Measurements from ENCODE around the gene HHAT. TPM values are rescaled to one million over a fixed set of nuclear protein-coding genes. Genes with fewer than 3 reads are reported as not detected.

HHAT gene
- total and polyA plus RNA-seq, 2 of the 13 experiments (the other 11 are each of a cell fraction or from before 2014, with no cell fraction given), result 2.6 to 4.9 TPM

GRCh38 chr1:210565306-210565705 is 236.6 kb downstream of the HHAT start (continued):
- TF ChIP-seq, protein P1, sequence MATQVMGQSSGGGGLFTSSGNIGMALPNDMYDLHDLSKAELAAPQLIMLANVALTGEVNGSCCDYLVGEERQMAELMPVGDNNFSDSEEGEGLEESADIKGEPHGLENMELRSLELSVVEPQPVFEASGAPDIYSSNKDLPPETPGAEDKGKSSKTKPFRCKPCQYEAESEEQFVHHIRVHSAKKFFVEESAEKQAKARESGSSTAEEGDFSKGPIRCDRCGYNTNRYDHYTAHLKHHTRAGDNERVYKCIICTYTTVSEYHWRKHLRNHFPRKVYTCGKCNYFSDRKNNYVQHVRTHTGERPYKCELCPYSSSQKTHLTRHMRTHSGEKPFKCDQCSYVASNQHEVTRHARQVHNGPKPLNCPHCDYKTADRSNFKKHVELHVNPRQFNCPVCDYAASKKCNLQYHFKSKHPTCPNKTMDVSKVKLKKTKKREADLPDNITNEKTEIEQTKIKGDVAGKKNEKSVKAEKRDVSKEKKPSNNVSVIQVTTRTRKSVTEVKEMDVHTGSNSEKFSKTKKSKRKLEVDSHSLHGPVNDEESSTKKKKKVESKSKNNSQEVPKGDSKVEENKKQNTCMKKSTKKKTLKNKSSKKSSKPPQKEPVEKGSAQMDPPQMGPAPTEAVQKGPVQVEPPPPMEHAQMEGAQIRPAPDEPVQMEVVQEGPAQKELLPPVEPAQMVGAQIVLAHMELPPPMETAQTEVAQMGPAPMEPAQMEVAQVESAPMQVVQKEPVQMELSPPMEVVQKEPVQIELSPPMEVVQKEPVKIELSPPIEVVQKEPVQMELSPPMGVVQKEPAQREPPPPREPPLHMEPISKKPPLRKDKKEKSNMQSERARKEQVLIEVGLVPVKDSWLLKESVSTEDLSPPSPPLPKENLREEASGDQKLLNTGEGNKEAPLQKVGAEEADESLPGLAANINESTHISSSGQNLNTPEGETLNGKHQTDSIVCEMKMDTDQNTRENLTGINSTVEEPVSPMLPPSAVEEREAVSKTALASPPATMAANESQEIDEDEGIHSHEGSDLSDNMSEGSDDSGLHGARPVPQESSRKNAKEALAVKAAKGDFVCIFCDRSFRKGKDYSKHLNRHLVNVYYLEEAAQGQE (IDR thresholded peaks at IDR 0.05; ENCODE audit: borderline replicate concordance in 1 of 2, low read depth in 1 of 2, low read length in 2 of 2), result no peak
- no peak for TF ChIP-seq ZNF616 (CRISPR knock-in tag; IDR thresholded peaks at IDR 0.05; ENCODE audit: low read depth)
- no peak for TF ChIP-seq ZBTB38 (CRISPR knock-in tag; IDR thresholded peaks at IDR 0.05)
- TF ChIP-seq ZNF878 (CRISPR knock-in tag; IDR thresholded peaks at IDR 0.05), result no peak
- TF ChIP-seq ZNF256 (CRISPR knock-in tag; conservative IDR thresholded peaks at IDR 0.05), result no peak

DNA sequence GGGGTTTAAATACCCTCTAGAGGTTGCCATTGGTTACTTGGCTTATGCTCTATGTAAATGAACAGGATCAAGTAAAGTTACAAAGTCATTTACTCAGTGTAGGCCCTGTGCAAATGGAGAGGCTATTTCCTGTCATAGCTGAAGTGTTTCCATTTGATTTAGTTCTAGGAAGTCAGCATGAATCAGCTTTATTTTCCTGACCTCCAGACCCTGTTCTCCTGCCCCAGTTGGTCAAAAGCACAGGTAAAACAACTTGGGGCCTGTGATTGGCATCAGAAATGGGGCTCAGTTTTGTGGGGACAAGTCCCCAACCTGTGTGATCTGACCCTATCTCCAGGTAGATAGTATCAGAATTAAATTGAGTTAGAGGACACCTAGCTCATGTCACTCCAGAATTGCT is 239.9 kb downstream of the HHAT start:
- Histone ChIP-seq H3K4me3 (replicated peaks in 1 of 3; ENCODE audit: insufficient read depth in 1 of 3, low read depth in 2 of 3, low read length in 3 of 3) (no peak overlapping the region), H3K9me3 (ENCODE audit: low read length) (no peaks in the 10 kb centered on the region), H3K4me1 (ENCODE audit: insufficient read depth, low read length) (no peaks in the 10 kb centered on the region), H3K9ac (ENCODE audit: insufficient read depth, low read depth, low read length) (no peak overlapping the region), H3K27me3 (ENCODE audit: control insufficient read depth in 1 of 2, insufficient read depth in 2 of 2, low read length in 2 of 2) (no peaks in the 10 kb centered on the region), H4K20me1 (ENCODE audit: insufficient read depth, low read length) (no peaks in the 10 kb centered on the region), H3K4me2 (ENCODE audit: low read depth, low read length) (no peak overlapping the region), H3K79me2 (ENCODE audit: insufficient read depth, low read length) (no peaks in the 10 kb centered on the region), H3K36me3 (replicated peaks in 1 of 2; ENCODE audit: control insufficient read depth in 1 of 2, insufficient read depth in 2 of 2, low read length in 2 of 2) (no peaks in the 10 kb centered on the region), H3K27ac (ENCODE audit: extremely low read length, insufficient read depth, low read length) (no peak overlapping the region), H2AFZ (ENCODE audit: low read length) (no peak overlapping the region)
- no TSS peak for BruUV-seq (replicated peaks)
- intact Hi-C loops (cut with micrococcal nuclease; ENCODE audit: unreplicated experiment) (no loop called here), in situ Hi-C loops (cut with HindIII; ENCODE audit: extremely low pct_ligation_motif_present, low pct_unique_long_range_greater_than_20kb) (no loop called here)
- FAIRE-seq, result no peak
- ATAC-seq, result no peak
- no peak for DNase-seq (ENCODE audit: low spot score)
- POLR2A ChIA-PET, result no interaction called here
- CTCF ChIA-PET (ENCODE audit: low intra/inter-chr PET ratio, low total read pairs), result no interaction called here
- no peak for TF ChIP-seq GABPB1 (CRISPR knock-in tag; IDR thresholded peaks at IDR 0.05)
- no peak for TF ChIP-seq IKZF5 (CRISPR knock-in tag; IDR thresholded peaks at IDR 0.05)
- TF ChIP-seq YY1 (IDR thresholded peaks at IDR 0.05; ENCODE audit: insufficient read depth, insufficient replicate concordance, low read depth, low read length), result no peak
- no peak for TF ChIP-seq HMG20A (CRISPR knock-in tag; IDR thresholded peaks at IDR 0.05; ENCODE audit: borderline replicate concordance)
- TF ChIP-seq ZNF292 (CRISPR knock-in tag; IDR thresholded peaks at IDR 0.05; ENCODE audit: borderline replicate concordance, low read depth), result no peak
- no peak for TF ChIP-seq HMGXB3 (CRISPR knock-in tag; IDR thresholded peaks at IDR 0.05; ENCODE audit: borderline replicate concordance)
- no peak for TF ChIP-seq RNF2 (conservative IDR thresholded peaks at IDR 0.05; ENCODE audit: low read depth)
- no peak for TF ChIP-seq ZFYVE20 (CRISPR knock-in tag; IDR thresholded peaks at IDR 0.05; ENCODE audit: borderline replicate concordance, low read depth)
- no peak for TF ChIP-seq ZNF747 (CRISPR knock-in tag; IDR thresholded peaks at IDR 0.05; ENCODE audit: borderline replicate concordance)
- TF ChIP-seq NR2F2 (IDR thresholded peaks at IDR 0.05; ENCODE audit: borderline replicate concordance, low read depth), result no peak
